Measurements from ENCODE around the gene RBFOX2.

GRCh38 chr22:35732116-35732515, 296.5 kb downstream of the RBFOX2 start:
- TF ChIP-seq POLR2A (IDR thresholded peaks at IDR 0.05), result no peak
- TF ChIP-seq CTCF (IDR thresholded peaks at IDR 0.05), result no peak

Measured in Peyer's patch (tissue), 4 donors.